K562 (cell line): ENCODE measurements around the gene ADAMTS10. TPM values are rescaled to one million over a fixed set of nuclear protein-coding genes. Genes with fewer than 3 reads are reported as not detected.
A peak's percentile ranks its signal among the peaks of the same experiment; 100 is the strongest.

Experiments
- CC2D1A ChIP-seq: fragments of 450-650 bp; IDR thresholded peaks from 2 replicates; pipeline ENCODE4 v1.6.1; 2017; ENCODE audit warnings: mild to moderate bottlenecking
- DACH1 ChIP-seq: fragments of 450-650 bp; IDR thresholded peaks from 2 replicates; pipeline ENCODE4 v1.6.1; 2018; ENCODE audit not compliant: partially characterized antibody
- FOXJ2 ChIP-seq: fragments of 200-800 bp; sonication (Bioruptor generic); IDR thresholded peaks from 2 replicates; pipeline ENCODE4 v1.6.1; 2016; ENCODE audit warnings: missing genetic modification characterization, missing compliant biosample characterization
- JUND ChIP-seq, 2 experiments: IDR thresholded peaks; 2 replicates in 1 of 2; 3 replicates in 1 of 2; pipeline ENCODE4 v1.6.1; 2011; ENCODE audit warnings: borderline replicate concordance in 2 of 2, low read depth in 2 of 2, low read length in 2 of 2, improper control_type of control experiment in 1 of 2, missing biosample characterization in 1 of 2, missing genetic modification characterization in 1 of 2, missing genetic modification reagents in 1 of 2
- MAZ ChIP-seq, 2 experiments: fragments of 450-650 bp in 1 of 2; sonication (generic) in 1 of 2; formaldehyde crosslinking; IDR thresholded peaks in 1 of 2; conservative IDR thresholded peaks in 1 of 2; 2 replicates each; pipeline versions ENCODE4 v1.4.0 to v1.5.0; 2020; ENCODE audit warnings: mild to moderate bottlenecking in 1 of 2, missing genetic modification reagents in 1 of 2
- MNT ChIP-seq, 2 experiments: fragments of 450-650 bp; conservative IDR thresholded peaks; 2 replicates each; pipeline ENCODE4 v1.6.1; 2017; ENCODE audit warnings: mild to moderate bottlenecking in 2 of 2, moderate library complexity in 2 of 2
- SMC3 ChIP-seq: conservative IDR thresholded peaks from 2 replicates; pipeline ENCODE4 v1.6.1; 2011; ENCODE audit warnings: low read depth, low read length, improper control_type of control experiment; ENCODE audit not compliant: insufficient read depth
- TAF1 ChIP-seq: IDR thresholded peaks from 2 replicates; pipeline ENCODE4 v1.6.1; 2011; ENCODE audit warnings: mild to moderate bottlenecking, low read length, moderate library complexity; ENCODE audit not compliant: insufficient read depth, control insufficient read depth, severe bottlenecking; ENCODE audit errors: extremely low read depth
- TBL1XR1 ChIP-seq, 2 experiments: IDR thresholded peaks; 2 replicates each; pipeline ENCODE4 v1.6.1; 2012; ENCODE audit warnings: improper control_type of control experiment in 2 of 2, low read length in 2 of 2, mild to moderate bottlenecking in 1 of 2
- TBP ChIP-seq: optimal IDR thresholded peaks from 2 replicates; pipeline ENCODE3; 2011; ENCODE audit warnings: low read depth, low read length, improper control_type of control experiment
- XRCC5 ChIP-seq: fragments of 200-400 bp; formaldehyde crosslinking; IDR thresholded peaks from 2 replicates; pipeline ENCODE4 v1.6.1; 2017; ENCODE audit warnings: low read depth, mild to moderate bottlenecking, low read length
- ZBTB5 ChIP-seq: fragments of 450-650 bp; IDR thresholded peaks from 2 replicates; pipeline ENCODE4 v1.6.1; 2017; ENCODE audit warnings: antibody characterized with exemption
- ZBTB7A ChIP-seq: IDR thresholded peaks from 2 replicates; pipeline ENCODE4 v1.6.1; 2011; ENCODE audit warnings: low read depth, mild to moderate bottlenecking, low read length, moderate library complexity, borderline replicate concordance; ENCODE audit not compliant: control insufficient read depth
- ZFP36 ChIP-seq: fragments of 150-350 bp; IDR thresholded peaks from 2 replicates; pipeline ENCODE4 v1.6.1; 2018; ENCODE audit warnings: low read length, low read depth; ENCODE audit not compliant: partially characterized antibody
- ZNF41 ChIP-seq: fragments of 250-450 bp; sonication (Bioruptor Pico); conservative IDR thresholded peaks from 2 replicates; pipeline ENCODE4 v1.4.0; 2020; ENCODE audit warnings: mild to moderate bottlenecking
- polyA plus RNA-seq, 8 experiments: library from polyadenylated mRNA; depleted of rRNA in 4 of 8; stranded (reverse) in 5 of 8; unstranded in 3 of 8; fragments of >200 nt; fragmentation: Nextera tagmentation in 2 of 8; fragmentation: Illumina TruSeq in 1 of 8; extraction: Ambion mirVana in 2 of 8; extraction: Trizol in 1 of 8; gene quantifications; 2 replicates each; pipeline versions ENCODE4 v1.2.1 to v1.2.3, GENCODE V29; 2011 to 2014; ENCODE audit warnings: inconsistent platforms in 1 of 8, missing spikeins in 1 of 8
- total RNA-seq, 7 experiments: library from RNA; depleted of rRNA in 6 of 7; stranded (reverse); fragments of >200 nt in 6 of 7; fragmentation: Illumina TruSeq in 2 of 7; extraction: Trizol in 2 of 7; gene quantifications; 2 replicates each; pipeline versions ENCODE4 v1.2.1 to v1.2.3, GENCODE V29; 2011 to 2021; ENCODE audit warnings: low replicate concordance in 1 of 7

Gene ADAMTS10
- total and polyA plus RNA-seq, 9 of the 15 experiments (the other 6 are each of a cell fraction or from before 2014, with no cell fraction given), result 0.33 to 1.8 (median 0.57) TPM; not detected in 4

- peak; percentile 46; the same call in 1 of the 2 replicates for TF ChIP-seq FOXJ2 (tag)
- TF ChIP-seq ZNF41 (CRISPR knock-in tag), result no peak
- TF ChIP-seq SMC3, result peak; percentile 98
- peak; percentile 12 for TF ChIP-seq ZFP36
- TF ChIP-seq XRCC5, result peak; percentile 89; the same call in 1 of the 2 replicates
- peak; percentile 18 for TF ChIP-seq TBP
- TF ChIP-seq JUND (IDR thresholded peaks at IDR 0.05; ENCODE audit: borderline replicate concordance, low read depth, low read length), result peak; percentile 57
- no peak; the same call in 2 of the 3 replicates for TF ChIP-seq JUND (tag; IDR thresholded peaks at IDR 0.05; ENCODE audit: borderline replicate concordance, low read depth, low read length)
- peak in 1 of 2 experiments; percentile 79; a peak in 3 of 4 replicates for TF ChIP-seq MAZ (CRISPR knock-in tag; conservative IDR thresholded peaks at IDR 0.05 in 1 of 2, IDR thresholded peaks at IDR 0.05 in 1 of 2)
- no peak for TF ChIP-seq ZBTB5
- 0 out of 4 replicates have a peak, but pooled peaks of 1 of the 2 experiments have one; percentile 20 for TF ChIP-seq MNT (conservative IDR thresholded peaks at IDR 0.05)
- peak; percentile 51 for TF ChIP-seq DACH1
- TF ChIP-seq TAF1, result no peak
- TF ChIP-seq CC2D1A, result peak; percentile 50; the same call in 1 of the 2 replicates
- peak; percentile 97 for TF ChIP-seq ZBTB7A
- TF ChIP-seq TBL1XR1 (IDR thresholded peaks at IDR 0.05; ENCODE audit: low read length in 2 of 2), result 0 out of 4 replicates have a peak, but pooled peaks of 1 of the 2 experiments have one; percentile 49
Observed at GRCh38 chr19:8580710-8581281, 29.7 kb downstream of the ADAMTS10 start (continued).
